Calu3 (cell line): ENCODE measurements around the gene EPS15. TPM values are rescaled to one million over a fixed set of nuclear protein-coding genes. Genes with fewer than 3 reads are reported as not detected.
"Not testable (repeated sequence)": the region's sequence is repeated elsewhere in the genome, so short reads cannot be mapped to it uniquely, and the experiment has no call there.

Experiments used
- BruUV-seq: library from RNA; stranded (reverse); fragments of 400-500 nt; replicated peaks from 2 replicates; lab custom pipeline; 2021; lab: Mats Ljungman, UMichigan
- CTCF ChIA-PET: fragments of 300-600 bp; sonication (Branson Sonifier 250); formaldehyde crosslinking; loops from one replicate; lab custom pipeline; 2022; ENCODE audit warnings: antibody characterized with exemption; lab: Charles Lee
- DNase-seq: peaks from one replicate; pipeline ENCODE4 v3.0.0; 2022
- H3K27ac Mint-ChIP-seq: one replicate; pipeline ENCODE4 v1.8.0; 2022; ENCODE audit warnings: mixed read lengths; ENCODE audit not compliant: unreplicated experiment
- H3K27me3 Mint-ChIP-seq: one replicate; pipeline ENCODE4 v1.8.0; 2022; ENCODE audit warnings: mixed read lengths; ENCODE audit not compliant: unreplicated experiment
- H3K36me3 Mint-ChIP-seq: one replicate; pipeline ENCODE4 v1.8.0; 2022; ENCODE audit warnings: mild to moderate bottlenecking, moderate library complexity, mixed read lengths; ENCODE audit not compliant: insufficient read depth, unreplicated experiment
- H3K4me1 Mint-ChIP-seq: one replicate; pipeline ENCODE4 v1.8.0; 2022; ENCODE audit warnings: mild to moderate bottlenecking, low read depth, mixed read lengths; ENCODE audit not compliant: unreplicated experiment
- H3K4me3 Mint-ChIP-seq: one replicate; pipeline ENCODE4 v1.8.0; 2022; ENCODE audit warnings: mild to moderate bottlenecking, low read depth, moderate library complexity, mixed read lengths; ENCODE audit not compliant: unreplicated experiment
- H3K9me3 Mint-ChIP-seq: one replicate; pipeline ENCODE4 v1.8.0; 2022; ENCODE audit warnings: low read depth, mixed read lengths; ENCODE audit not compliant: unreplicated experiment
- CTCF ChIP-seq: fragments of 200-600 bp; IDR thresholded peaks from one replicate; pipeline ENCODE4 v1.8.0; 2022; ENCODE audit warnings: antibody characterized with exemption; ENCODE audit not compliant: unreplicated experiment
- intact Hi-C: fragments of 100-400 bp; cut with micrococcal nuclease; formaldehyde crosslinking; loops from one replicate; pipeline ENCODE4 v1.10.0; 2022; ENCODE audit not compliant: unreplicated experiment
- total RNA-seq: library from RNA; stranded (reverse); gene quantifications from 2 replicates; pipeline ENCODE4 v1.2.3, GENCODE V29; 2022

The EPS15 gene
- total RNA-seq, 1 experiment from 2014 or later = 51.2 TPM

GRCh38 chr1:51535006-51535592 lies 16.0 kb upstream of the EPS15 start:
- H3K4me1 Mint-ChIP-seq = peaks cover 10% of the 10 kb centered on the region
- H3K27me3 Mint-ChIP-seq = no peaks in the 10 kb centered on the region
- intact Hi-C loops = no loop called here
- TF ChIP-seq CTCF = peak; percentile 44
- CTCF ChIA-PET = interaction anchor here (0.6 to 1.0 kb wide), 6 partner anchors 16 to 223 kb away, joined by 3 to 6 read pairs (median 3); partner anchors contain the start of gene EPS15
- DNase-seq = peak; percentile 55
- H3K9me3 Mint-ChIP-seq = peaks cover 10% of the 10 kb centered on the region
- no TSS peak for BruUV-seq
- no peak overlapping the region for H3K4me3 Mint-ChIP-seq
- H3K27ac Mint-ChIP-seq = no peak overlapping the region
- H3K36me3 Mint-ChIP-seq = no peaks in the 10 kb centered on the region

DNA sequence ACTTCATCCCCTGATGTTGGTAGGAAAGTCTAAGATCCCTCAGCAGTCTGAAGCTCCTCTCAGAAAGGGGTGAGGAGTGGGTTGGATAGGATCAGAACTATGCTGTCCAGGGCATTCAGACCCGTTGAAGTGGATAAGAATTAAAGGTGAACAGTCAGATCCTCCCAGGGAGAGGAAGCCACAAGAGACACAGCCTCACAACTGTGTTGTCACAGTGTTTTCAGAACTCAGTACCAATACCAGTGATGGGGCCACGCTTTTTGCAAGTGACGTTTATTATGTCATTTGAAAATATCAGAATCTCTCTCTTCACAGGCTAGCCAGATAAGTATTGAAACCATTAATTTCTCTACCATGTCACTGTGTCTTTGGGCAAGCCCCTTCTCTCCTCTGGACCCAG lies 15.4 kb upstream of the EPS15 start:
- no peaks in the 10 kb centered on the region for H3K36me3 Mint-ChIP-seq
- intact Hi-C loops = no loop called here
- TF ChIP-seq CTCF = no peak
- H3K4me3 Mint-ChIP-seq = no peak overlapping the region
- peaks cover 7% of the 10 kb centered on the region for H3K9me3 Mint-ChIP-seq
- H3K27me3 Mint-ChIP-seq = no peaks in the 10 kb centered on the region
- peaks cover 7% of the 10 kb centered on the region for H3K4me1 Mint-ChIP-seq
- CTCF ChIA-PET = interaction anchor here (1.0 kb wide), 1 partner anchor 42 kb away, joined by 3 read pairs; no protein-coding TSS in a partner anchor
- H3K27ac Mint-ChIP-seq = no peak overlapping the region
- no TSS peak for BruUV-seq
- DNase-seq = no peak

GRCh38 chr1:51532853-51533252 lies 13.8 kb upstream of the EPS15 start:
- no peak for TF ChIP-seq CTCF
- no peaks in the 10 kb centered on the region for H3K36me3 Mint-ChIP-seq
- CTCF ChIA-PET = no interaction called here
- intact Hi-C loops = no loop called here
- H3K27ac Mint-ChIP-seq = no peak overlapping the region
- DNase-seq = no peak
- no peaks in the 10 kb centered on the region for H3K4me1 Mint-ChIP-seq
- H3K9me3 Mint-ChIP-seq = no peaks in the 10 kb centered on the region
- no TSS peak for BruUV-seq
- H3K27me3 Mint-ChIP-seq = no peaks in the 10 kb centered on the region
- H3K4me3 Mint-ChIP-seq = no peak overlapping the region

- intact Hi-C loops = not testable (repeated sequence)
Observed at GRCh38 chr1:51530447-51530846, 11.4 kb upstream of the EPS15 start.

GRCh38 chr1:51527144-51527543 lies 8.1 kb upstream of the EPS15 start:
- TF ChIP-seq CTCF = no peak
- CTCF ChIA-PET = interaction anchor here (0.5 kb wide), 1 partner anchor 807 kb away, joined by 7 read pairs; no protein-coding TSS in a partner anchor
- H3K4me3 Mint-ChIP-seq = no peak overlapping the region

More at GRCh38 chr1:51530447-51530846, 11.4 kb upstream of the EPS15 start:
- not testable (repeated sequence) for H3K9me3 Mint-ChIP-seq, H3K4me3 Mint-ChIP-seq, DNase-seq, H3K27ac Mint-ChIP-seq, H3K4me1 Mint-ChIP-seq, H3K36me3 Mint-ChIP-seq, BruUV-seq, H3K27me3 Mint-ChIP-seq
- CTCF ChIA-PET = interaction anchor here (0.7 kb wide), 1 partner anchor 107 kb away, joined by 3 read pairs; no protein-coding TSS in a partner anchor

More at GRCh38 chr1:51527144-51527543, 8.1 kb upstream of the EPS15 start:
- H3K27me3 Mint-ChIP-seq = no peaks in the 10 kb centered on the region
- DNase-seq = no peak
- intact Hi-C loops = no loop called here
- H3K9me3 Mint-ChIP-seq = no peaks in the 10 kb centered on the region
- H3K36me3 Mint-ChIP-seq = no peaks in the 10 kb centered on the region
- no peaks in the 10 kb centered on the region for H3K4me1 Mint-ChIP-seq
- H3K27ac Mint-ChIP-seq = no peak overlapping the region
- no TSS peak for BruUV-seq
